Neural progenitor cell (in vitro differentiated cells): ENCODE data around the gene MRPS14.

ENCODE experiments used
- CTCF ChIP-seq: fragments of 200-600 bp; sonication (generic); IDR thresholded peaks from 2 replicates; pipeline ENCODE4 v1.5.1; 2017; ENCODE audit warnings: antibody characterized with exemption, mild to moderate bottlenecking
- EZH2phosphoT487 ChIP-seq: fragments of 200-600 bp; sonication (generic); IDR thresholded peaks from 2 replicates; pipeline ENCODE4 v1.6.1; 2017; ENCODE audit warnings: antibody characterized with exemption

- TF ChIP-seq CTCF (no peak), EZH2phosphoT487 (no peak)
Measured at GRCh38 chr1:175045097-175045496, 21.9 kb upstream of the MRPS14 start.
